Neural progenitor cell (in vitro differentiated cells): Measurements from ENCODE around the gene CPA4.

Experiments
- CTCF ChIP-seq: fragments of 200-600 bp; sonication (generic); IDR thresholded peaks from 2 replicates; pipeline ENCODE4 v1.5.1; 2017; ENCODE audit warnings: antibody characterized with exemption, mild to moderate bottlenecking
- EZH2 ChIP-seq: fragments of 200-600 bp; sonication (generic); IDR thresholded peaks from 2 replicates; pipeline ENCODE4 v1.6.1; 2017; ENCODE audit warnings: antibody characterized with exemption, mild to moderate bottlenecking, moderate library complexity
- EZH2phosphoT487 ChIP-seq: fragments of 200-600 bp; sonication (generic); IDR thresholded peaks from 2 replicates; pipeline ENCODE4 v1.6.1; 2017; ENCODE audit warnings: antibody characterized with exemption

GRCh38 chr7:130345136-130345535 is 52.2 kb downstream of the CPA4 start:
- TF ChIP-seq CTCF (no peak), EZH2phosphoT487 (no peak), EZH2 (no peak)
